Activated CD8-positive, alpha-beta memory T cell treated with anti-CD3 and anti-CD28 coated beads for 24 hours (primary cell): Measurements from ENCODE around the gene CHST15.

Experiments
- DNase-seq: peaks from one replicate; pipeline ENCODE4 v3.0.0-alpha.2; 2020

The CHST15 gene, protein sequence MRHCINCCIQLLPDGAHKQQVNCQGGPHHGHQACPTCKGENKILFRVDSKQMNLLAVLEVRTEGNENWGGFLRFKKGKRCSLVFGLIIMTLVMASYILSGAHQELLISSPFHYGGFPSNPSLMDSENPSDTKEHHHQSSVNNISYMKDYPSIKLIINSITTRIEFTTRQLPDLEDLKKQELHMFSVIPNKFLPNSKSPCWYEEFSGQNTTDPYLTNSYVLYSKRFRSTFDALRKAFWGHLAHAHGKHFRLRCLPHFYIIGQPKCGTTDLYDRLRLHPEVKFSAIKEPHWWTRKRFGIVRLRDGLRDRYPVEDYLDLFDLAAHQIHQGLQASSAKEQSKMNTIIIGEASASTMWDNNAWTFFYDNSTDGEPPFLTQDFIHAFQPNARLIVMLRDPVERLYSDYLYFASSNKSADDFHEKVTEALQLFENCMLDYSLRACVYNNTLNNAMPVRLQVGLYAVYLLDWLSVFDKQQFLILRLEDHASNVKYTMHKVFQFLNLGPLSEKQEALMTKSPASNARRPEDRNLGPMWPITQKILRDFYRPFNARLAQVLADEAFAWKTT

DNA sequence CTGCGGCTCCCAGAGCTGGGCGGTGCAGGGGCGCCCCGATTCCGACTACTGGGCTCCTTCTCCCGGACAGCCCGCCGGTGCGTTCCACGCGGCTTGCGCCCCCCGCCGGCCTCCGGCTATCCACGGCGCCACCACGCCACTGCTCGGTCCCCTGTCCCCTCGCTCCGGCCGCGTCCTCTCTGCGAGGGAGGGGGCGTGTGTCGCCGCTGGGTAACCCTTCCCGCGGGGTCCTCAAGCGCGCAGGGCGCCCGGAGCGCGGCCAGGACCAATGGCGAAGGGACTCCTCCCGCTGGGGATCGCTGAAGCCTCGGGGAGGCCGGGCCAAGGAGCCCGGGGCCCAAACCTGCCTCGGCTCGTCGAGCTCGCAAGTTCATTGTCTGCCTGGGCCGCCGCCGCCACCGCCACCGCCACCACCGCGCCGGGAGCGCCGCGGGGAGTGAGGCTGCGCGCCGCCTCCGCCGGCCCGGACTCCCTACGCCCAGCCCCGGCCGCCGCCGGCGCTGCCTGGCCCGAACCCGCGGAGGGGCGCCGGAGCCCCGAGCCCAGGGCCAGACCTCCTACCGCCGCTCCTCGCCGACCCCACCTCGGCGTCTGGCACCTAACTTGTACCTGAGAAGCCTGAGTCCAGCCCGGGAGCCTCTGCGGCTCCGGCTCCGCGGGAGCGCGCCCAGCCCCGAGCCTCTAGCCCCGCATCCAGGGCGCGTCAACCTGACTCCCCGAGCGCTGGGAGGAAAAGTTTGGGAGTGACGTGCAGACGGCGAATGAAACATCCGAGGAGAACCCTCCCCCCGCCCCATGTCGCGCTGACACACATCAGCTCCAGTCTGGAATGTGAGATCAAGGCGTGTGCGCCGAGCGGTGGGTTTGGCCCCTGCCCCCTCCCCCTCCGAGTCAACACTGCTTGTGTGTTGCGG is at the start of gene CHST15:
Gene CHST15, minus strand, starts transcription at position 739 of the 914 bp plus-strand sequence. CDS start 47,386 bp downstream, outside the sequence.
- DNase-seq, result no peak

DNA sequence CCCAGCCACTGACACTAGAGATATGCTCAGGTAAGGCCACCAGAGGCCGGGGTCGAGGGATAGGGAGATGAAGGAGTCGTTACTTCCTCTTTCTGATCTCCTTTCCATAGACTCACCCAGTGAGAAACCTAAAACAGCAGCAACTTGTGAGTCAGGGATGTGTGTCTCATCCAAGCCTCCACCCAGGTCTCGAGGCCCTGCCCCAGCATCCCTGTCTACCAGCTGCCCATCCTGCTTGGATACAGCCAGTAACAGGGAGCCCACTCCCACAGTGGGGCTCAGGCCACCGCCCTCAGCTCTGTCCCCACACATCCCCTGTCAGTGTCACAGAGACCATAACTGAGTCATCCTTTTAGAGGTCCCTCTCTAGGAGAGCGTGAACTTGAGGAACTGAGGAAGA is 49.6 kb upstream of the CHST15 start:
- no peak for DNase-seq

DNA sequence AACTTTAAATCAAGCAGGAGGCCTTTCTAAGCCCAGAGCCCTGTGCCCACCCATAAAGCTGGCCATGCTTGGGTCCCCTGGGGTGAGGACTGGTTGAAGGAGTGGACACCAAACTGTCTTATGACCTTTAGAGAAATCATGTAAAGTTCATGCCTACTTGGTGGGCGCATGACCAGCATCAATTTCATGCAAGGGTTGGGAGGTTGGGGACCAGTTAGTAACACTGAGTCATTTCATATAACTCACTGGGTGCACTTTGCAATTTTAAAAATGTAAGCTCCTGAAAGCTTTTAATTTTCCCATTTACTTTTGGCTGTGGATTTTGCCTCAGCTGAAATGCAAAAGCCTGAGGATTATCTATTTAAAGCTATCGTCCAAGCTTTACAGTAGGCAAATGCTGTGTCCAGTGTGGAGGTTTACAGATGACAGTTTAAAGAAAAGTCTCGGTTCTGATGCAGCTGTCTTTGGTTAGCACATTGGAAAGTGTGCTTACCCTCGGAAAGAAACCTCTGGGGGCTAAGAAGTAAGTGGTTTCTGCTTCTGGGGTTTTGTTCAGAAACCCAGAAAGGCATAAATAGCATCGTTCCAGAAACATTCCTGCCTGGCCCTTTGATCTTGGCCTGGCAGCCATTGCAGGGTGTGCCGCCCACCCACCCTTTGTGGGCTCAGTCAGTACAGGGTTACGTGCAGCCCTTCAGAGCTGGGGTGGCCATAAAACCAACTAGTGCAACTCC is 48.8 kb upstream of the CHST15 start:
- no peak for DNase-seq

DNA sequence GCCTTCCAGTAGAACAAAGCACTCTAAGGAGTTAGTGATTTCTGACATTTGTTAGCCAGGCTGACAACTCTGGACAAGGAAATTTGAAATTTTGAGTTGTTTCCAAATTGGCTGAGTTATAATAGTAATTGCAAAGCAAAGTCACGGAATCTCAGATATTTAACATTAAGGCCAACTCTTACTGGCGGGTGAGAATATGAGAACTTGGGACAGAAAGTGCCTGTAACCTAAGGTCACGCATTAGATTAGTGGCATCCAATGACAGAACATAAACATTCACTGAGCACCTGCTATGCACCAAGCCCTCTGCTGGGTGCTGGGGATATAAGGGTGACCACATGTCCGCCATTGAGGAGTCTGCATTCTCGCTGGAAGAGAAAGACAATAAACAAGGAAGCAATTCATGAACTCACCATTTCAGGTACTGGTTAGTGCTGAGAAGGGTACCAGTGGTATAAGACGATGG is 45.5 kb upstream of the CHST15 start:
- DNase-seq, result no peak

DNA sequence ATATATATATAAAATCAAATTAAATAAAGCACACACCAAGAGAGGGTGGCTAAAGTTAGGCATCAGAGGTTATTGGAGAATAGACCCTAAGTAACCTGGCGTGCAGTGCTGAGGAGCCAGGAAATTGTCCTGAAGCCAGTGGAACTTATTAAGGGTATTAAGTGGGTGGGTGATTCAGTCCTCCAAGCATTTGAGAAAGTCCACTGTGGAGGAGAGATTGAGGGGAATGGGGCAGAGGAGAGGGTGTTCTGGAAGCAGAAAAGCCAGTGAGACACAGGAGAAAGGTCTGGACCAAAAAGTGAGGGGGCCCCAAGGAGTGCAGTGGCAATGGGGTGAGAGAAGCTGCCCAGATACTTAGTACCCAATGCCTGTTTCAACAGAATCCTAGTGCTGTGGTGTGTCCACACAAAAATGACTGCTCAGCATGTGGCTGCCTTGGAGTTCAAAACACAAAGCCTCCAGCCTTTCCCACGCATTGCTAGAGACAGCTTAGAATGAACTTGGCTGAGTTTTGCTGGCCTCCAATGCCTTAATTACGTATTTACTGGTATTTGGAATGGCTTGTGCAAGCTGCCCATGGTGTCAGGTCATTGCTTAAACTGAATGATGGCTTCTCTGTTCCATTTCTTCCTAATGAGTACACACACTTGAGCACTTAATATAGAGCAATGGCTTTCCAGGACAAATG is 44.9 kb upstream of the CHST15 start:
- DNase-seq, result no peak

DNA sequence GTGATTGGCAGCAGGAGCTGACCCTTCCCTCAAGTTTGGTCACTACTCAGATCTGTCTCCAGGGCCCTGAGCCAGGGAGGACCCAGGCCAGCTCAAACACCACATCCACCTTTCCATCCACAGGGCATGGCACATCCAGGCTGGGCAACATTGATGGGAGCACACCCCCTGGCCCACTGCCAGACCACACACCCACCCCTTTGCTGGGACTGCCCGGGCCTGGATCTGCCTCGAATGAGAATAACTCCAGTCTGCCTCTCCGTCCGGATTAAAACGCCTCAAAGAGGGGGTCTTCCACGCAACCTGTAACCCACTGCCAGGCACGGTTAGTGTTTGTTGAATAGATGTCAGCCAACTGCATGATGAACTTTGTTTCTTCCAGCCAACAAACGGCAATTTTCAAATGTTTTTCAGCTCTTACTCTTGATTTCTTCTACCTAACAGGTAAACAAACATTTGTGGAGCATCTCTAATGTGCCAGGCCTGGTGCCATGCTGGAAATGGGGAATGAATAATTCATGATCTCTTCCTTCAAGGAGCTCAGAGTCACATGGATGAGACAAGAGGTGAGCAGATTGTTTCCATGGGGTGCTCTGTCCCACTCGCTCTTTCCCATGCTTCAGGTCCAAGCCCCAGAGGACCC is 41.0 kb upstream of the CHST15 start:
- no peak for DNase-seq

DNA sequence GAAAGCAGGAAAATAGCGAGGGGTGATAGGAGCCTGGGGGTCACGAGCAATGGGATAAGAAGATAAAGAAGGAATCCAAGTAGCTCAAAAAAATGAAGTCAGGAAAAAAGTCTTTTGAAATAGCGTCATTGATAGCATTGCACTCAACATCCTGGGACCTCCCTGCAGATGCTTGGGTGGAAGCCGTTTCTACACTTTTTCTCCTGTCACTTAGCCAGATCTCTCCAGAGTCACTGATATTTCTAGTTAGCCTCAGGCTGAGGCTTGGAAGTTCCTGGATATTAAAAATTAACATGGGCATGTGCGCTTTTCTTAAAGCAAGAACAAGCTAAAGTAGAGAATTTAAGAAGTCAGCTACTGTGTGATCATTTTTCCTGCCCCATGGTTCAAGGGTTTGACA is 39.5 kb upstream of the CHST15 start:
- DNase-seq, result no peak

DNA sequence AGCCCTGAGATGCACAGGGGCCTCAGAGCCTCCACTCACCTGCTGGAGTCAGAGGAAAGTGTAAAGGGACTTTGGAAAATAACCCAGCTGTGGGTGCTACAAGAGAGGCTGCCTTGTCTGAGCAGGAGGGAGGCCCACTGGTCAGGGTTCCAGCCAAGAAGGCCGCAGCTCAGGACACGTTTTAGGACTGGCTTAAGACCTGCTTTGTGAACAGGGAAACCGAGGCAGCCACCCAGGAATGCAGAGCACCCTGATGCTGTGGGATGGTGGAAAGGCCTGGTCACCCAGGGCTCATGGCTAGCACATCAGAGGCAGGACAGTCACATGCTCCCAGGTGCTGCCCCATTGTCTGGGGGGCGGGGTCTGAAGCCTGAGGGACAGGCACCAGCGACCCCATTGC is 38.9 kb upstream of the CHST15 start:
- no peak for DNase-seq

DNA sequence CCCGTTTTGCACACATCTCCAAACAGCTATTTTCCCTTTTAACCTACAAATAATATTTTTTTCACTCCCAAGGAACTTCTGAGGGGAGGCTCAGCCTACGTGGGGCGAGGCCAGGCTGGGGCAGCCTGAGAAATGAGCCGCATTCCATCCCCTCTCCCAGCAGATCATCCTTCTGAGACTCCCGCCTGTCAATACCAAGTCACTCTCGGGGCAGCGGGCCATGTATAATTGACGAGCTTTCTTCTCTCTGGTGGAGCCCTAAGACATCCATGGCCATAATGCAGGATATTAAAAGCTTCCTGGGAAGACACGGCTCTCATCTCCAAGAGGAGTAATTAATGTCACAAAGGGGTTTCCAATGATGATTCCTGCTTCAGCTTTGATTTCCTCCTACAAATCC is 37.8 kb upstream of the CHST15 start:
- DNase-seq, result no peak

DNA sequence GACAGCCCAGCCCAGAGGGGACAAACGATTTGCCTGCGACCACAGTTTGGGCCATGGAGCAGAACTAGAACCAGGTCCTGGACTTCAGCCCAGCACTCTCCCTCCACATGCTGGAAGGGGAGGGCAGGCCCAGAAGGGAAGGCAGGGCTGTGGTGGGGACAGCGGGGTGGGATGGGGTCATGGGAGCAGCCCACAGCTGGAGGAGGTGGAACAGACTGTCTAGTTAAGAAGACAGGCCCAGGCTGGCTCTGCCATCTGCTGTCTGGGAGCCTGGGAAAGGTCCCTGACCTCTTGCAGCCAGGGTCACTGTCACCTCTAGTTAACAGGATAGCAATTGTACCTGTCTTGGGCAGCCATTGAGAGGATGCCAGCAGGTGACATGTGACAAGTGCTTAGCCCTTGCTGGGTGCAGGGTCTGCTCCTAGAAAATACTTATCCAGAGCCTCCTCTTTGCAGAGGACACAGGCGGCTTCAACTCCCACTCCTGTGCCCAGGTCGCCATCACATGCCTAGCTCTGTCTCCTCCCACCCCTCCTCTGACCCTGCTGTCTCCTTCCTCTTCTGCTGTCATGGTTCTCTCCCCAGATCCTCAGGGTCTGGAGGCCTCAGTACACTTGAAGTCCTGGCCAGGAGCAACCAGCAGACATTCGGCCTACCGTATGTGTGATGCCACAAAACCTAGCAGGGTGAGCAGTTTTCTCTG is 37.0 kb upstream of the CHST15 start:
- DNase-seq, result no peak

DNA sequence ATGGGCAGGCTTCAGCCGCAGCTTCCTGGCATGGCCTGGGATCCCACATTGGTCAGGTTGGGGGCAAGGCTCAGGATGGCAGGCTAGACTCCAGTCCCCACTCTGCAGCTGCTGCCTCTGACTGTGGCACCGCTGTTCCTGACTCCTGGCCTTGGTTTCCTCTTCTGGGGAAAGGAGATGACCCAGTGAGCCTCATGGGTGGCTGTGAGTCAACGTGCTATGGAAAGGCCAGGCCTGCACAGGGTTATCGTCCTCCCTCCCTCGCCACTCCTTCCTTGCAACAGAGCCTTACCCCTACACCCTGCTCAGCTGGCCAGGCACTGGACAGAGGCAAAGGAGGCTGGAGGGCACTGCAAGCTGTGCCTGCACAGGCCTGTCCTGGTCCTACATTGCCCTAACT is 36.1 kb upstream of the CHST15 start:
- DNase-seq, result no peak

DNA sequence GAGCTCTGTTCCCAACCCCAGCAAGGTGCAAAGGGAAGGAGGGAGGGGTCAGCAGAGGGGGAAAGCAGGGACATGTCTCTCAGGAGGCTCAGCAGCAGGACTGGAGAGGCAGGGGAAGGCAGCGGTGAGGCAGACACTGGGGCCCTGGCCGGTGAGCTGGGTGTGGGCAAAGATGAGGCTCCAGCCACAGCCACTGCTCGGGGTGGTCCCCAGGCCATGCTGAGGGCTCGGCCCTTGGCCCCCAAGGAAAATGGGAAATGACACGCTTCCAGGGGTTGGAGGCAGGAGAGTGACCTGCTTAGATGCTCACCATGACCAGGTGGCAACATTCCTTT is 35.4 kb upstream of the CHST15 start:
- DNase-seq, result no peak

DNA sequence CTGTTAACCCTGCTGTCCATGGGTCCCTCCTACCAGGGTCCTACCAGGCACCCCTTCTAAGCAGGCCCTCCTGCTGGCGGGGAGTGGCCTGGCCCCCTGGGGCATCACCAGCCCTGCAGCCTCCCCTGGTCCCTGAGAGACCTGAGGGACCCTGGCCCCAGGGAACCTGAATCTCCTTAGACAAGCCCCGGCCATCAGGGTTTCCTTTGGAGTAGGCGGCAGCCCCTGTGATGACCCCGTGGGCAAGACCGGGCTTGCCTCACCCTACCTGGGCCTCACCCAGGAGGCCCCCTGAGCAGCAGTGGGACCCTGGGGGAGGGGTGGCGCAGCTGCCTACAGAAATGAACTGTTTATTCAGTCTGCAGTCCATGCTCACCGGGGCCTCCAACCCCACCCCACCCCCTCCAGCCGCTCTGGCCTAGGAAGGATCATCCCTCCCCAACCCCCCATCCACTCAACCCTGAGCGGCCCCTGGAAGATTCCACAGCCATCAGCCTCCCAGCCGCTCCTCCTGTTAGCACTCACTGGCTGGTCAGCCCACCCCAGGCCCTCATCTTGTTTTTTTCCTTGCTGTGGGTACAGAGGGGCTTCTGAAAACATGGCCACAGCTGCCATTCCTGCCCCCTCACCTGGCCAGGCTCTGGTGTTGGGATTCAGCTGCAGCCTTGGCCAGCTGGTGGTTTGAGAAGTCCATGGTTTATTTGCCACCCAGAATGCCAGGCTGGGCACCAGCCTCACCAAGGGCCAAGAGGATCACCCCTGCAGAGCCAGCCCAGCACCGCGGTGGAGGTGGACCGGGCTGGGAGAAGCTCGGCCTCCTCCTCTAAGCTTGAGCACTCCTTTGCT is 34.8 kb upstream of the CHST15 start:
- no peak for DNase-seq

DNA sequence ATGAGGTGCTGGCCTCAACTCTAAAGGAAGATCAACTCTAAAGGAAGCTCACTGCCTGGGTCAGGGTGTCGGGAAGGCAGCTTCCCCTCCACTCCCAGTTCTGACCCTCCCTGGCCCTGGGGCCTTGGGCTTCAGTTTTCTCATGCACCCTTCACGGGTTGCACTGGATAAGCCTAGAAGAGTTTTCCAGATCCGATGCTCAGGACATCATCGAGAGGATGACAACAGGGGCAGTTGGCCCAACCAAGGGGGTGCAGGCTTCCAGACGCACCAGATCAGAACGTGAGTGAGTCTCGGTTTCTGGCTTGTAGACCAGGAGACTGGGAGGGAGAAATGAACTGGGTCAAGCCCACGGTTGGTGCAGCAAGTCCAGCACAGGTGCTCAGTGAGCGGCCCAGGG is 34.2 kb upstream of the CHST15 start:
- no peak for DNase-seq

DNA sequence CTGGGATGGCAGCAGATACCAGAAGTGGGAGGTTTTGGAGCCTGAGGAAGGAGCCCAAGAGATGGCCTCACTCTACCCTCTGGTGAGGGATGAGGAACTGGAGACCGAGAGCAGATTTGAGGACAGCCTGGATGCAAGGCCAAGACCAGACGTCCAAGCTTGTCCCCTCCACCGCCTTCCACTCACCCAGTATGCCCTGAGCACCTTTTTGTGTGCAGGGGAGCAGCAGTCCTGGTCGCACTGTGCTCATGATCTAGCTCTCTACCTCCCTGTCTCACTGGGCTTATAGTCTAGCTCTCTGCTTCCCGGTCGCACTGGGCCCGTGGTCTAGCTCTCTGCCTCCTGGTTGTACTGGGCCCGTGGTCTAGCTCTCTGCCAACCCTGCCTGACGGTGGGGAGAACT is 33.6 kb upstream of the CHST15 start:
- no peak for DNase-seq

DNA sequence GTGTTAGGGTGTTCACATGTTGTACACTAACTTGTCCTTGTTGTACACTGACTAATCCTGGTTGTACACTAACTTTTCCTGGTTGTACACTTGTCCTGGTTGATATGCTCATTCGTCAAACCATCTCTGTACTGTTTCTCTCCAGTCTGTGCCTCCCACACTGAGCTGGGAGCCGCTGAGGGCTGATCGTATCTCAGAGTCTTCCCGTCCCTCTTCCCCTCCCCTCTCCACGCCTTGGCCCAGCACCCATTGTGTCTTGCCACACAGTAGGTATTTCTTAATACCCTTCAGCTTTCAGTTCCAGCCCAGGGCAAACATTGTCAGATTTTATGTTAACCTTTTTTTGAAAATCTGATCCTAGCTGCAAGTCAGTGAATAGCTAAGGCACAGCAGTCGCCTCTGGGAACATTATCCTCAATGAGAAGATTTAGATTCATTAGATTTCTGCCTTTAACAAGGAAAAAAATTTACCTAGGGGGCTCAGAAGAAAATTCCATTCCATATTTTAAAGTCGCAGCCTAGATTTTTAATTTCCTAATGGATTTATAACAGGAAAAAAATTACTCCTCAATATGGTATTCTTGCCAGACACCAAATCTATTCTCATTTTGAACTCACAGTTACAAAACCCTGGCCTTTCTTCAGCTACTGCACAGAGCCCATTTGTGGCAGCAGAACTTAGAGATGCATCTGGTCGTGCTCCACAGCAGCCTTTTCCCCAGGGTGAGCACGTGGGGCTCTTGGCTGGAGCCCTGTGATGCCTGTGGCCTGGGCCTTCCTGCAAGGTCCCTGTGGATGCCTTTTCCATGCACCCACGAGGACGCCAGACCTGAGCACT is 33.0 kb upstream of the CHST15 start:
- DNase-seq, result no peak

DNA sequence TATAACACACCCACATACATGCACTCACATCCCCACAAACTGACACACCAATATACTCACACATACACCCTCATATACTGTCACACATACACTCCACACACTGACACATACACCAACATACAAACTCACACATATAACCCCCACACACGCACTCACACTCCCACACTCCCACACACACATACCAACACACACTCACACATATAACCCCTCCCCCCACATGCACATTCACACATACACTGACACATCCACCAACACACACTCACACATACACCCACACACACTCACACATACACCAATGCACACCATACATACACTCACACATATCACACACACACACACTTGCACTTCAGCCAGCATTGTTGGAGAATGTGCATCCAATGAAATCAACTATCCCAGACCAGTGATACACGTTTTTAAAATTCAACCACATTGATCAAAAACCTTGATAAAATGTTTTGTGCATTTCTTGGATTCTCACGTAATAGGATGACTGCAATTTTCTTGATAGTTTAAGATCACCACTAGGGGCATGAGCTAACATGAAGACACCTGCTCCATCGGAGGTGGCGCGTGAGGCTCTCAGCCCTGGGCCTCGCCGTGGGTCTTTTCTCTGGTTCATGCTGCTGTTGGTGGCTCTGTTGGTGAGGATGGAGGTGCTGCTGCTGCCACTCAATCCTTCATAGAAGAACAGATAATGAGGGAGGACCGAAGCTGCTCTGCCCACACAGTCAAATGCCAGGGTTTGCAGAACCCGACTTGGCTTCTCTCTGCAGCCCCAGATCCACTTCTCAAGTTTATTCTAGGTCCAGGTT is 32.1 kb upstream of the CHST15 start:
- no peak for DNase-seq

DNA sequence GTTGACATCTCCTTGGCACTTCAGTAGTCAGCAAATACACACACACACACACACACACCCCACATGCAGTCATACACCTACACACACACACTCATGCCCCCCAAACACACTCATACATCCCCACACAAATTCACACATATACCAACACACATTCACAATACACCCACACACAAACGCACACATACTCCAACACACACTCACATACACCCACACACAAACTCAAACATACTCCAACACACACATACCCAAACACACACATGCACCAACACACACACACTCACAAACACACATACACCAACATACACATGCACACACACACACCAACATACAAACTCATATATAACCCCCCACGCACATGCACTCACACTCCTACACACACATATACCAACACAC is 31.4 kb upstream of the CHST15 start:
- DNase-seq, result no peak
